Heart left ventricle (tissue), 16 donors: Measurements from ENCODE around the gene EFNA5. TPM values are rescaled to one million over a fixed set of nuclear protein-coding genes. Genes with fewer than 3 reads are reported as not detected.
A peak's percentile ranks its signal among the peaks of the same experiment; 100 is the strongest.

Experiments used
- ATAC-seq, 4 donors: fragments of 200-7000 bp; cut with Tn5 transposase; one replicate each; pipeline ENCODE4 v1.9.1; 2020 to 2022; ENCODE audit warnings: moderate library complexity in 4 of 4, mild to moderate bottlenecking in 3 of 4, moderate number of reproducible peaks in 1 of 4
- DNase-seq, 5 donors: peaks; one replicate each; pipeline ENCODE4 v3.0.0-alpha.2; 2020
- H3K27ac ChIP-seq, 12 donors: fragments of 200-600 bp; sonication (generic) in 4 of 12; one replicate each; pipeline versions ENCODE4 v1.5.0 to v1.8.0; 2016 to 2022; ENCODE audit warnings: mild to moderate bottlenecking in 2 of 12
- H3K27me3 ChIP-seq, 9 donors: fragments of 200-600 bp; sonication (generic) in 2 of 9; one replicate each; pipeline versions ENCODE4 v1.5.1 to v1.8.0; 2016 to 2022; ENCODE audit warnings: mild to moderate bottlenecking in 3 of 9
- H3K36me3 ChIP-seq, 9 donors: fragments of 200-600 bp; sonication (generic) in 2 of 9; one replicate each; pipeline versions ENCODE4 v1.5.0 to v1.8.0; 2018 to 2022; ENCODE audit warnings: mild to moderate bottlenecking in 2 of 9
- H3K4me1 ChIP-seq, 12 donors: fragments of 200-600 bp; sonication (generic) in 4 of 12; one replicate each; pipeline versions ENCODE4 v1.5.0 to v1.8.0; 2016 to 2022; ENCODE audit warnings: mild to moderate bottlenecking in 3 of 12
- H3K4me3 ChIP-seq, 12 donors: fragments of 200-600 bp; sonication (generic) in 4 of 12; one replicate each; pipeline versions ENCODE4 v1.5.0 to v1.8.0; 2017 to 2022; ENCODE audit warnings: mild to moderate bottlenecking in 9 of 12, moderate library complexity in 4 of 12
- H3K9me3 ChIP-seq, 12 donors: fragments of 200-600 bp; sonication (generic) in 4 of 12; one replicate each; pipeline versions ENCODE4 v1.5.0 to v1.8.0; 2016 to 2022; ENCODE audit warnings: mild to moderate bottlenecking in 1 of 12
- CTCF ChIP-seq, 12 donors: fragments of 200-600 bp; sonication (generic) in 4 of 12; IDR thresholded peaks; one replicate each; pipeline versions ENCODE4 v1.5.0 to v1.8.0; 2018 to 2022; ENCODE audit warnings: antibody characterized with exemption in 12 of 12, mild to moderate bottlenecking in 5 of 12
- POLR2A ChIP-seq, 2 donors: fragments of 450-650 bp; IDR thresholded peaks; one replicate each; pipeline ENCODE4 v1.6.1; 2017; ENCODE audit warnings: antibody characterized with exemption in 2 of 2, mild to moderate bottlenecking in 2 of 2, moderate library complexity in 2 of 2
- WGBS, 4 donors: extraction: QIAGEN DNeasy Blood & Tissue Kit in 2 of 4; methylation state at CpG; one replicate each; pipeline versions ENCODE4 v1.1.5 to v1.1.7; 2013 to 2018; 5-methylcytosine and 5-hydroxymethylcytosine counted together
- intact Hi-C, 10 donors: fragments of 100-400 bp; cut with DNase I; formaldehyde crosslinking; loops; one replicate each; pipeline versions ENCODE4 v1.11.1 to v1.14.2; 2022
- polyA plus RNA-seq, 2 donors: library from polyadenylated mRNA; stranded (reverse); fragments of 200-250 nt; gene quantifications; one replicate each; pipeline ENCODE4 v1.2.3, GENCODE V29; 2013
- total RNA-seq, 9 donors: library from RNA; depleted of rRNA in 2 of 9; stranded (reverse); fragments of >200 nt in 2 of 9; fragmentation: NEBNext Ultra II Directional in 3 of 9; extraction: Animal tissue kit (Norgen Biotek cat#: 25700) in 3 of 9; gene quantifications; one replicate each; pipeline versions ENCODE4 v1.1.0 to v1.2.4, GENCODE V29; 2016 to 2023
- donor health status: ischemic (EF 13 %, LVEDD 7.1; RV severe dilation, severe dysfunction).
- donor health status: healthy with polysubstance abuse.
- donor health status: DM: no; HTN: yes; CAD: no.
- donor health status: DM: no; HTN: no; CAD: no.
- donor health status: ischemic (EF 25% LVEDD 6.9; RV normal size, moderate dysfunction).
- donor health status: ischemic (EF 25% LVEDD 5.7; RV mildly dilated, moderate dysfunction).
- donor health status: healthy.
- donor health status: DM: yes; HTN: yes; CAD: no.
- donor health status: ischemic (EF 35%, LVEDD 5.7; RV mildly dilated, moderate dysfunction).
- donor health status: nonischemic (EF 11% LVEDD 7.7; RV severe dilation, severe dysfunction).
- donor health status: DM: yes; HTN: yes; CAD: no.
- donor health status: PGD.
- donor health status: ischemic (EF 29% LVEDD 5.4; RV normal size, mild dysfunction).
- donor health status: nonischemic (EF 23%, LVEDD 6.1; RV moderate dilation, normal function).

EFNA5 gene
- total and polyA plus RNA-seq, 11 donors = 6.1 to 58.4 (median 28.3) TPM

GRCh38 chr5:107483231-107484024 is 187.3 kb downstream of the EFNA5 start:
- no peak for TF ChIP-seq CTCF (IDR thresholded peaks at IDR 0.05)
- no peak for TF ChIP-seq POLR2A (IDR thresholded peaks at IDR 0.05)
- Histone ChIP-seq H3K4me3 (no peak overlapping the region), H3K4me1 (peaks cover 0 to 22% (median 4%) of the 10 kb centered on the region in 12 donors), H3K9me3 (no peaks in the 10 kb centered on the region), H3K27me3 (no peaks in the 10 kb centered on the region), H3K36me3 (no peaks in the 10 kb centered on the region), H3K27ac (no peak overlapping the region)
- intact Hi-C loops = no loop called here
- no peak for DNase-seq
- 64 to 72% (median 68%) methylated on average over 5 of the region's 5 CpGs for WGBS, 4 donors
- ATAC-seq = no peak

GRCh38 chr5:107478068-107478641 is 192.6 kb downstream of the EFNA5 start:
- intact Hi-C loops = no loop called here
- DNase-seq = no peak
- H3K27me3 ChIP-seq = no peaks in the 10 kb centered on the region
- TF ChIP-seq POLR2A (IDR thresholded peaks at IDR 0.05) = no peak
- no peak for TF ChIP-seq CTCF (IDR thresholded peaks at IDR 0.05)
- peak in 2 of 4 donors; percentile 36 to 39 for ATAC-seq
- peak overlapping the region in 1 of 12 donors; percentile 2 for H3K27ac ChIP-seq
- no peaks in the 10 kb centered on the region for H3K36me3 ChIP-seq
- H3K9me3 ChIP-seq = no peaks in the 10 kb centered on the region
- peaks cover 0 to 38% (median 10%) of the 10 kb centered on the region in 12 donors for H3K4me1 ChIP-seq
- H3K4me3 ChIP-seq = no peak overlapping the region
- WGBS, 4 donors = 78 to 87% (median 84%) methylated on average over 6 of the region's 6 CpGs

GRCh38 chr5:107477492-107477891 is 193.2 kb downstream of the EFNA5 start:
- no peak for ATAC-seq
- no peaks in the 10 kb centered on the region for H3K27me3 ChIP-seq
- DNase-seq = no peak
- peaks cover 0 to 38% (median 10%) of the 10 kb centered on the region in 12 donors for H3K4me1 ChIP-seq
- TF ChIP-seq POLR2A (IDR thresholded peaks at IDR 0.05) = no peak
- no peak for TF ChIP-seq CTCF (IDR thresholded peaks at IDR 0.05)
- peak overlapping the region in 7 of 12 donors; percentile 2 to 53 (median 19) for H3K27ac ChIP-seq
- H3K9me3 ChIP-seq = no peaks in the 10 kb centered on the region
- intact Hi-C loops = no loop called here
- no peaks in the 10 kb centered on the region for H3K36me3 ChIP-seq
- no peak overlapping the region for H3K4me3 ChIP-seq

GRCh38 chr5:107476783-107477182 is 194.0 kb downstream of the EFNA5 start:
- TF ChIP-seq POLR2A (IDR thresholded peaks at IDR 0.05) (no peak), CTCF (IDR thresholded peaks at IDR 0.05) (no peak)
- DNase-seq = peak in 1 of 5 donors; percentile 41
- peak overlapping the region in 7 of 12 donors; percentile 11 to 71 (median 39) for H3K27ac ChIP-seq
- H3K4me1 ChIP-seq = peaks cover 0 to 38% (median 10%) of the 10 kb centered on the region in 12 donors
- H3K27me3 ChIP-seq = no peaks in the 10 kb centered on the region
- H3K36me3 ChIP-seq = no peaks in the 10 kb centered on the region
- intact Hi-C loops = no loop called here
- no peak overlapping the region for H3K4me3 ChIP-seq
- WGBS, 4 donors = 8 to 35% (median 18%) methylated on average over 1 of the region's 1 CpG
- H3K9me3 ChIP-seq = no peaks in the 10 kb centered on the region
- peak; percentile 75 to 89 (median 82) for ATAC-seq
